ENCODE measurements around the gene VIL1.

DNA sequence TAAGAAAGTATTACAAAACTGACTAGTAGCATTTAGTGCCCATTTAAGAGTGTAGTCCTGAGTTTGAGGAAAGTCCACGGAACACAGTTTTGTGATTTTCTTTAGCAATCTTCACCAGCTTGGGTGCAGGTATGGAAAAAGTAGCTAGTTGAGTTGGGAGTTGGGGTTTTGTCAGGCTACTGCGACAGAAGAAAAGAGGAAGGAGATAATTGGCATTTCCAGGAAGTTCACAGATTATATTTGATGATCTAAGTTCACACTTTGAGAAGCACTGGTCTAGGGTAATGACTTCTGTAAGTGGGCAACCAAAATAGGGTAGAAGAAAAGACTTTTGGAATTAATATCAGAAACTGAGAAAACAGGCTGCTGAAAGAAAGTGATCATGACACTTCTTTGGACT, 52.1 kb downstream of the VIL1 start:
- TF ChIP-seq CTCF (conservative IDR thresholded peaks at IDR 0.05 in 1 of 2, IDR thresholded peaks at IDR 0.05 in 1 of 2; ENCODE audit: low read depth in 1 of 2, low read length in 2 of 2) (no peak), EZH2 (IDR thresholded peaks at IDR 0.05; ENCODE audit: low read length, missing control alignments) (no peak)
